HCT116 (cell line): ENCODE data around the gene MLPH. TPM values are rescaled to one million over a fixed set of nuclear protein-coding genes. Genes with fewer than 3 reads are reported as not detected.

ENCODE experiments used
- ATAC-seq: fragments of 200-7000 bp; cut with Tn5 transposase; 2 replicates; pipeline ENCODE4 v1.9.1; 2020; ENCODE audit warnings: mild to moderate bottlenecking, moderate library complexity
- BruUV-seq: library from RNA; stranded (reverse); fragments of 400-500 nt; replicated peaks from 2 replicates; lab custom pipeline; 2021; lab: Mats Ljungman, UMichigan
- CTCF ChIA-PET: fragments of 300-600 bp; sonication (Branson Sonifier 250); formaldehyde crosslinking; loops from one replicate; lab custom pipeline; 2021; ENCODE audit warnings: antibody characterized with exemption; lab: Charles Lee
- POLR2A ChIA-PET: fragments of 300-600, 350-600 bp; sonication (Branson Sonifier 250); formaldehyde crosslinking; loops from one replicate; lab custom pipeline; 2021; ENCODE audit warnings: antibody characterized with exemption; lab: Charles Lee
- RAD21 ChIA-PET, 2 experiments: fragments of 300-600 bp; sonication (Branson Sonifier 250); formaldehyde crosslinking; loops; one replicate each; lab custom pipeline; 2023; ENCODE audit warnings: low total read pairs in 2 of 2; ENCODE audit not compliant: uncharacterized antibody in 2 of 2, unreplicated experiment in 2 of 2, low non-redundant PET in 1 of 2; lab: Charles Lee
- DNase-seq: peaks from one replicate; pipeline ENCODE4 v3.0.0-alpha.2; 2010; ENCODE audit warnings: low read depth, low spot score
- H2AFZ ChIP-seq: fragments of 200-600 bp; shearing (Covaris generic), sonication (generic); 2 replicates; pipeline ENCODE4 v1.6.1; 2017; ENCODE audit warnings: low read depth, mixed run types, mixed read lengths, antibody characterized with exemption, low read length; ENCODE audit not compliant: poor library complexity, severe bottlenecking
- H3K27ac ChIP-seq: 2 replicates; pipeline ENCODE4 v1.5.1; 2012; ENCODE audit warnings: low read depth, low read length
- H3K27me3 ChIP-seq: fragments of 200-600 bp; sonication (generic); 2 replicates; pipeline ENCODE4 v1.6.1; 2016; ENCODE audit warnings: mixed run types, low read length, mixed read lengths; ENCODE audit not compliant: insufficient read depth
- H3K36me3 ChIP-seq, 2 experiments: fragments of 200-500 bp in 1 of 2; fragments of 200-600 bp in 1 of 2; sonication (Bioruptor generic) in 1 of 2; sonication (generic) in 1 of 2; 2 replicates each; pipeline versions ENCODE4 v1.5.1 to v1.6.1; 2014 to 2016; ENCODE audit warnings: low read length in 2 of 2, inconsistent platforms in 1 of 2, mixed read lengths in 1 of 2, mixed run types in 1 of 2; ENCODE audit not compliant: insufficient read depth in 2 of 2, control insufficient read depth in 1 of 2
- H3K4me1 ChIP-seq, 2 experiments: fragments of 200-600 bp in 1 of 2; sonication (generic) in 1 of 2; 2 replicates each; pipeline versions ENCODE4 v1.5.1 to v1.6.1; 2012 to 2017; ENCODE audit warnings: low read length in 2 of 2, inconsistent platforms in 1 of 2, mild to moderate bottlenecking in 1 of 2, mixed read lengths in 1 of 2, mixed run types in 1 of 2, moderate library complexity in 1 of 2; ENCODE audit not compliant: insufficient read depth in 2 of 2, control insufficient read depth in 1 of 2
- H3K4me2 ChIP-seq: fragments of 200-600 bp; sonication (generic); 2 replicates; pipeline ENCODE4 v1.6.1; 2017; ENCODE audit warnings: mixed run types, low read length, mixed read lengths
- H3K4me3 ChIP-seq, 2 experiments: fragments of 200-600 bp in 1 of 2; sonication (generic) in 1 of 2; replicated peaks in 1 of 2; 2 replicates each; pipeline ENCODE4 v1.5.1; 2011 to 2016; ENCODE audit warnings: low read length in 2 of 2, control low read depth in 1 of 2, low read depth in 1 of 2, mild to moderate bottlenecking in 1 of 2, mixed read lengths in 1 of 2, mixed run types in 1 of 2
- H3K79me2 ChIP-seq: fragments of 200-600 bp; sonication (generic); 2 replicates; pipeline ENCODE4 v1.6.1; 2017; ENCODE audit warnings: mild to moderate bottlenecking, mixed run types, low read length, moderate library complexity, mixed read lengths; ENCODE audit not compliant: insufficient read depth
- H3K9ac ChIP-seq: fragments of 200-600 bp; sonication (generic); 2 replicates; pipeline ENCODE4 v1.6.1; 2016; ENCODE audit warnings: low read length, mixed read lengths
- H3K9me2 ChIP-seq: fragments of 200-600 bp; sonication (generic), shearing (Covaris generic); 2 replicates; pipeline ENCODE4 v1.6.1; 2017; ENCODE audit warnings: mixed run types, mild to moderate bottlenecking, moderate library complexity; ENCODE audit not compliant: insufficient read depth
- H3K9me3 ChIP-seq, 2 experiments: fragments of 200-500 bp in 1 of 2; fragments of 200-600 bp in 1 of 2; sonication (Bioruptor generic) in 1 of 2; sonication (generic) in 1 of 2; 2 replicates each; pipeline ENCODE4 v1.6.1; 2014 to 2017; ENCODE audit warnings: low read length in 2 of 2, mixed read lengths in 2 of 2, inconsistent platforms in 1 of 2, low read depth in 1 of 2, mild to moderate bottlenecking in 1 of 2, mixed run types in 1 of 2, moderate library complexity in 1 of 2; ENCODE audit not compliant: control insufficient read depth in 1 of 2, insufficient read depth in 1 of 2
- H4K20me1 ChIP-seq: fragments of 200-600 bp; sonication (generic), shearing (Covaris generic); 2 replicates; pipeline ENCODE4 v1.6.1; 2017; ENCODE audit warnings: mixed run types, mild to moderate bottlenecking, moderate library complexity; ENCODE audit not compliant: insufficient read depth
- CBX3 ChIP-seq: IDR thresholded peaks from 2 replicates; pipeline ENCODE4 v1.6.1; 2012; ENCODE audit warnings: low read depth
- CEBPB ChIP-seq: IDR thresholded peaks from 2 replicates; pipeline ENCODE4 v1.6.1; 2012; ENCODE audit warnings: low read depth
- CTCF ChIP-seq, 3 experiments: fragments of 200-600 bp in 1 of 3; sonication (generic) in 1 of 3; IDR thresholded peaks in 2 of 3; conservative IDR thresholded peaks in 1 of 3; 2 replicates each; pipeline ENCODE4 v1.5.1; 2012 to 2017; ENCODE audit warnings: low read depth in 2 of 3, low read length in 2 of 3, antibody characterized with exemption in 1 of 3, borderline replicate concordance in 1 of 3, control low read depth in 1 of 3, mild to moderate bottlenecking in 1 of 3, mixed read lengths in 1 of 3, mixed run types in 1 of 3, moderate library complexity in 1 of 3; ENCODE audit not compliant: insufficient read depth in 1 of 3
- EGR1 ChIP-seq: IDR thresholded peaks from 2 replicates; pipeline ENCODE4 v1.6.1; 2012; ENCODE audit warnings: low read depth
- ELF1 ChIP-seq: IDR thresholded peaks from 2 replicates; pipeline ENCODE4 v1.6.1; 2012; ENCODE audit warnings: low read depth, borderline replicate concordance
- EZH2phosphoT487 ChIP-seq: fragments of 200-600 bp; IDR thresholded peaks from 2 replicates; pipeline ENCODE4 v1.6.1; 2018; ENCODE audit warnings: antibody characterized with exemption, borderline replicate concordance
- MAX ChIP-seq: IDR thresholded peaks from 2 replicates; pipeline ENCODE4 v1.6.1; 2012
- POLR2A ChIP-seq: IDR thresholded peaks from 2 replicates; pipeline ENCODE4 v1.7.0; 2011; ENCODE audit warnings: borderline replicate concordance; ENCODE audit not compliant: insufficient read depth, insufficient read length; ENCODE audit errors: extremely low read depth
- RAD21 ChIP-seq: IDR thresholded peaks from 2 replicates; pipeline ENCODE4 v1.6.1; 2012; ENCODE audit warnings: low read depth, mild to moderate bottlenecking
- SIN3A ChIP-seq: IDR thresholded peaks from 2 replicates; pipeline ENCODE4 v1.6.1; 2012; ENCODE audit warnings: low read depth
- TCF7L2 ChIP-seq: IDR thresholded peaks from 2 replicates; pipeline ENCODE4 v1.7.0; 2011; ENCODE audit warnings: borderline replicate concordance, inconsistent platforms; ENCODE audit not compliant: insufficient read depth, insufficient read length; ENCODE audit errors: extremely low read depth
- intact Hi-C: fragments of 100-400 bp; cut with micrococcal nuclease; formaldehyde crosslinking; loops from 2 replicates; pipeline ENCODE4 v1.10.0; 2022
- total RNA-seq: library from RNA; stranded (reverse); gene quantifications from one replicate; pipeline ENCODE4 v1.2.1, GENCODE V29; 2021; ENCODE audit not compliant: unreplicated experiment

Gene MLPH
- total RNA-seq, 1 experiment from 2014 or later, result 81.4 TPM

- ATAC-seq, result no peak
- Histone ChIP-seq H3K36me3 (no peaks in the 10 kb centered on the region), H3K4me1 (peaks cover 3 to 24% of the 10 kb centered on the region in 2 experiments; a peak in 3 of 4 replicates), H3K9me2 (no peaks in the 10 kb centered on the region), H3K27ac (no peak overlapping the region), H3K9me3 (no peaks in the 10 kb centered on the region), H4K20me1 (no peaks in the 10 kb centered on the region), H3K4me2 (no peak overlapping the region), H3K4me3 (no peak overlapping the region), H3K9ac (no peak overlapping the region), H2AFZ (no peak overlapping the region), H3K79me2 (no peaks in the 10 kb centered on the region), H3K27me3 (no peaks in the 10 kb centered on the region)
- TF ChIP-seq CEBPB, result no peak
- TF ChIP-seq CTCF (IDR thresholded peaks at IDR 0.05 in 2 of 3, conservative IDR thresholded peaks at IDR 0.05 in 1 of 3; ENCODE audit: borderline replicate concordance in 1 of 3, insufficient read depth in 1 of 3, low read depth in 2 of 3, low read length in 2 of 3), result no peak
- TF ChIP-seq MAX, result no peak
- no peak for TF ChIP-seq POLR2A
- TF ChIP-seq TCF7L2, result no peak
- no peak for TF ChIP-seq SIN3A
- POLR2A ChIA-PET, result no interaction called here
- no TSS peak for BruUV-seq
- intact Hi-C loops, result no loop called here
- CTCF ChIA-PET, result interaction anchor here (0.9 to 4.5 kb wide), 3 partner anchors 42 to 102 kb away, joined by 3 to 25 read pairs (median 5); no protein-coding TSS in a partner anchor
- no peak for DNase-seq
- RAD21 ChIA-PET, result interaction anchor here in 1 of 2 experiments (2.6 kb wide), 1 partner anchor 102 kb away, joined by 16 read pairs; no protein-coding TSS in a partner anchor
Measured at GRCh38 chr2:237469849-237470248, 17.2 kb upstream of the MLPH start.

GRCh38 chr2:237470914-237471313 lies 16.1 kb upstream of the MLPH start:
- Histone ChIP-seq H3K9me3 (no peaks in the 10 kb centered on the region), H3K4me3 (no peak overlapping the region), H3K27ac (no peak overlapping the region), H3K4me1 (peaks cover 3 to 21% of the 10 kb centered on the region in 2 experiments; a peak in 3 of 4 replicates), H4K20me1 (no peaks in the 10 kb centered on the region), H3K4me2 (no peak overlapping the region), H3K79me2 (no peaks in the 10 kb centered on the region), H3K9me2 (no peaks in the 10 kb centered on the region), H3K27me3 (no peaks in the 10 kb centered on the region), H3K9ac (no peak overlapping the region), H2AFZ (no peak overlapping the region), H3K36me3 (no peaks in the 10 kb centered on the region)
- ChIA-PET RAD21 (interaction anchor here (1.0 to 2.6 kb wide), 4 partner anchors 42 to 101 kb away, joined by 3 to 16 read pairs (median 7); no protein-coding TSS in a partner anchor), CTCF (interaction anchor here (0.9 to 4.5 kb wide), 13 partner anchors 11 to 317 kb away, joined by 3 to 44 read pairs (median 3); no protein-coding TSS in a partner anchor), POLR2A (no interaction called here)
- intact Hi-C loops, result loop anchor here (1.0 kb wide), 2 partner anchors 42 to 101 kb away; no protein-coding TSS in a partner anchor
- no TSS peak for BruUV-seq
- TF ChIP-seq EGR1, result no peak
- TF ChIP-seq TCF7L2, result no peak
- TF ChIP-seq SIN3A, result no peak
- TF ChIP-seq EZH2phosphoT487, result no peak
- TF ChIP-seq ELF1, result no peak
- TF ChIP-seq RAD21, result no peak
- TF ChIP-seq CBX3, result no peak
- DNase-seq, result no peak
- ATAC-seq, result no peak
